DOHH2 (cell line): ENCODE data around the gene WDR70.

ENCODE experiments used
- H3F3A ChIP-seq: fragments of 200-600 bp; sonication (generic), shearing (Covaris generic); 2 replicates; pipeline ENCODE4 v1.6.0; 2016; ENCODE audit warnings: antibody characterized with exemption, mild to moderate bottlenecking; ENCODE audit not compliant: control insufficient read depth, insufficient read depth
- H3K27ac ChIP-seq: fragments of 200-600 bp; sonication (generic); 2 replicates; pipeline ENCODE4 v1.5.1; 2014; ENCODE audit warnings: low read depth, mild to moderate bottlenecking, low read length, moderate library complexity
- H3K27me3 ChIP-seq: fragments of 200-600 bp; sonication (generic); 2 replicates; pipeline ENCODE4 v1.6.1; 2014; ENCODE audit warnings: mild to moderate bottlenecking, low read length, mixed read lengths; ENCODE audit not compliant: control insufficient read depth
- H3K36me3 ChIP-seq: fragments of 200-600 bp; sonication (generic); 2 replicates; pipeline ENCODE4 v1.6.1; 2014; ENCODE audit warnings: mild to moderate bottlenecking, low read length, moderate library complexity, mixed read lengths; ENCODE audit not compliant: control insufficient read depth
- H3K4me1 ChIP-seq: fragments of 200-600 bp; sonication (generic); 2 replicates; pipeline ENCODE4 v1.6.1; 2014; ENCODE audit warnings: mild to moderate bottlenecking, low read length, mixed read lengths; ENCODE audit not compliant: control insufficient read depth
- H3K4me2 ChIP-seq: fragments of 200-600 bp; sonication (generic); 2 replicates; pipeline ENCODE4 v1.6.0; 2014; ENCODE audit warnings: mild to moderate bottlenecking, low read length, moderate library complexity
- H3K4me3 ChIP-seq: fragments of 200-600 bp; sonication (generic); 2 replicates; pipeline ENCODE4 v1.5.1; 2014; ENCODE audit warnings: mild to moderate bottlenecking, low read length, mixed read lengths
- H3K79me2 ChIP-seq: fragments of 200-600 bp; sonication (generic); 2 replicates; pipeline ENCODE4 v1.6.1; 2014; ENCODE audit warnings: mild to moderate bottlenecking, low read length, mixed read lengths; ENCODE audit not compliant: control insufficient read depth
- H3K9me2 ChIP-seq: fragments of 200-600 bp; sonication (generic); replicated peaks from 2 replicates; pipeline ENCODE4 v1.6.1; 2014; ENCODE audit warnings: mild to moderate bottlenecking, low read length, mixed read lengths; ENCODE audit not compliant: control insufficient read depth
- H3K9me3 ChIP-seq: fragments of 200-600 bp; sonication (generic); 2 replicates; pipeline ENCODE4 v1.6.1; 2014; ENCODE audit warnings: antibody characterized with exemption, low read length, mixed read lengths; ENCODE audit not compliant: control insufficient read depth, insufficient read depth
- H4K20me1 ChIP-seq: fragments of 200-600 bp; sonication (generic); 2 replicates; pipeline ENCODE4 v1.6.0; 2014; ENCODE audit warnings: low read depth, mild to moderate bottlenecking, antibody characterized with exemption, low read length, moderate library complexity; ENCODE audit not compliant: control insufficient read depth, insufficient read depth
- EZH2phosphoT487 ChIP-seq: fragments of 200-600 bp; sonication (generic); IDR thresholded peaks from 2 replicates; pipeline ENCODE4 v1.6.1; 2017; ENCODE audit warnings: borderline replicate concordance, mild to moderate bottlenecking, antibody characterized with exemption, low read length, moderate library complexity, mixed read lengths
- TF ChIP-seq, protein P1 (sequence below): fragments of 200-600 bp; sonication (generic); IDR thresholded peaks from one replicate; pipeline ENCODE4 v1.5.1; 2014; ENCODE audit warnings: antibody characterized with exemption, mild to moderate bottlenecking, low read depth, low read length; ENCODE audit not compliant: poor library complexity, severe bottlenecking

Gene WDR70

DNA sequence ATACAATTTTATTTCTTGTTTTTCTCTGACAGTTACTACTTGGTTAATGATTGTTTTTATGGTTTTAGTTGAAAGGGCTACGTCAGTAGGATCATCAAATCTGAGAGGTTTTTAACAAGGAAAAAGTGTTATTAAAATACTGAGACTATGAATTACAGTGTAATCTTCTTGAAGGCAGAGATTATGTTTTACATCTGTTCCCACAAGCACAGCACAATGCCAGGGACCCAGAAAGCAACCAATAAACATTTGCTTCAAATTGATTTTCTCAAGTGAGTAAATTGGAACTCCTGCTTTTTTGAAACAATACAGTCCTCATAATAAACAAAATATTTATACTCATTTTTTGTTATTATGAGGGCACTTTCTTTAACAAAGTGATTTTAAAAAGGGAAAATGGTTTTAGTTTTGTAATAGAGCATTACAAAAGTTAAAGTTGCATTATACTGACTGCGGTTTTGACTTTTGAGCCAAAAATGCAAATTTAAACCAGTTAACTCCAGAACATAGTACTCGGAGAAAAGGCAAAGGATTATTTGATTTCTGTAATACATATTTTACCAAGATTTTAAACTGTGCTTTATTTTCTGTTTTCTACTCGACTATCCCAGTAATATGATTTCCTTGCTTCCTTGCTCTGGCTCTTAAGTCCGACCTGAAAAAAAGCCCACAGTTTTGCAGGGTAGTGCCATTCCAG, 283.8 kb downstream of the WDR70 start:
- no peak overlapping the region for H3K27ac ChIP-seq
- H3K79me2 ChIP-seq, result no peaks in the 10 kb centered on the region
- H3F3A ChIP-seq, result no peaks in the 10 kb centered on the region
- H3K4me1 ChIP-seq, result no peaks in the 10 kb centered on the region
- TF ChIP-seq, protein P1, sequence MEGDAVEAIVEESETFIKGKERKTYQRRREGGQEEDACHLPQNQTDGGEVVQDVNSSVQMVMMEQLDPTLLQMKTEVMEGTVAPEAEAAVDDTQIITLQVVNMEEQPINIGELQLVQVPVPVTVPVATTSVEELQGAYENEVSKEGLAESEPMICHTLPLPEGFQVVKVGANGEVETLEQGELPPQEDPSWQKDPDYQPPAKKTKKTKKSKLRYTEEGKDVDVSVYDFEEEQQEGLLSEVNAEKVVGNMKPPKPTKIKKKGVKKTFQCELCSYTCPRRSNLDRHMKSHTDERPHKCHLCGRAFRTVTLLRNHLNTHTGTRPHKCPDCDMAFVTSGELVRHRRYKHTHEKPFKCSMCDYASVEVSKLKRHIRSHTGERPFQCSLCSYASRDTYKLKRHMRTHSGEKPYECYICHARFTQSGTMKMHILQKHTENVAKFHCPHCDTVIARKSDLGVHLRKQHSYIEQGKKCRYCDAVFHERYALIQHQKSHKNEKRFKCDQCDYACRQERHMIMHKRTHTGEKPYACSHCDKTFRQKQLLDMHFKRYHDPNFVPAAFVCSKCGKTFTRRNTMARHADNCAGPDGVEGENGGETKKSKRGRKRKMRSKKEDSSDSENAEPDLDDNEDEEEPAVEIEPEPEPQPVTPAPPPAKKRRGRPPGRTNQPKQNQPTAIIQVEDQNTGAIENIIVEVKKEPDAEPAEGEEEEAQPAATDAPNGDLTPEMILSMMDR, result no peak
- no peak for TF ChIP-seq EZH2phosphoT487
- no peaks in the 10 kb centered on the region for H3K9me3 ChIP-seq
- no peak overlapping the region for H3K4me3 ChIP-seq
- no peaks in the 10 kb centered on the region for H4K20me1 ChIP-seq
- H3K9me2 ChIP-seq, result no peaks in the 10 kb centered on the region
- H3K27me3 ChIP-seq, result no peaks in the 10 kb centered on the region
- H3K36me3 ChIP-seq, result no peaks in the 10 kb centered on the region
- H3K4me2 ChIP-seq, result no peak overlapping the region

GRCh38 chr5:37663538-37663937, 284.4 kb downstream of the WDR70 start:
- Histone ChIP-seq H3K36me3 (no peaks in the 10 kb centered on the region), H3K4me1 (no peaks in the 10 kb centered on the region), H3K9me2 (no peaks in the 10 kb centered on the region), H3F3A (no peaks in the 10 kb centered on the region), H3K27ac (no peak overlapping the region), H3K79me2 (no peaks in the 10 kb centered on the region), H3K27me3 (no peaks in the 10 kb centered on the region), H3K4me2 (no peak overlapping the region), H3K9me3 (no peaks in the 10 kb centered on the region), H4K20me1 (no peaks in the 10 kb centered on the region), H3K4me3 (no peak overlapping the region)
- TF ChIP-seq, protein P1, result no peak
- no peak for TF ChIP-seq EZH2phosphoT487

GRCh38 chr5:37664551-37664950, 285.4 kb downstream of the WDR70 start:
- TF ChIP-seq, protein P1, result no peak
- no peak for TF ChIP-seq EZH2phosphoT487
- Histone ChIP-seq H3K9me3 (no peaks in the 10 kb centered on the region), H3F3A (no peaks in the 10 kb centered on the region), H3K79me2 (no peaks in the 10 kb centered on the region), H3K27me3 (no peaks in the 10 kb centered on the region), H3K36me3 (no peaks in the 10 kb centered on the region), H3K9me2 (no peaks in the 10 kb centered on the region), H3K4me3 (no peak overlapping the region), H3K27ac (no peak overlapping the region), H3K4me2 (no peak overlapping the region), H3K4me1 (no peaks in the 10 kb centered on the region), H4K20me1 (no peaks in the 10 kb centered on the region)
